Common myeloid progenitor, CD34-positive (primary cell): ENCODE data around the gene KAT2B.

Experiments
- CTCF ChIA-PET: fragments of 350-600 bp; sonication (Branson Sonifier 250); formaldehyde crosslinking; loops from one replicate; lab custom pipeline; 2021; ENCODE audit warnings: antibody characterized with exemption; lab: Charles Lee
- POLR2A ChIA-PET: fragments of 350-600 bp; sonication (Branson Sonifier 250); formaldehyde crosslinking; loops from one replicate; lab custom pipeline; 2021; ENCODE audit warnings: antibody characterized with exemption; lab: Charles Lee
- DNase-seq, 3 donors: peaks; one replicate each; pipeline versions ENCODE4 v3.0.0 to v3.0.0-alpha.2; 2013
- H3K27ac ChIP-seq, 2 experiments: 1 replicate in 1 of 2; 2 replicates in 1 of 2; pipeline ENCODE4 v1.7.0; 2013; ENCODE audit warnings: inconsistent platforms in 2 of 2, low read length in 2 of 2, mild to moderate bottlenecking in 2 of 2, low read depth in 1 of 2, moderate library complexity in 1 of 2; ENCODE audit not compliant: severe bottlenecking in 2 of 2, insufficient read depth in 1 of 2, poor library complexity in 1 of 2
- H3K27me3 ChIP-seq, 5 experiments: replicated peaks in 2 of 5; 1 replicate in 3 of 5; 2 replicates in 2 of 5; pipeline versions ENCODE4 v1.6.1 to v1.7.0; 2013; ENCODE audit warnings: low read length in 4 of 5, mild to moderate bottlenecking in 2 of 5, moderate library complexity in 2 of 5, inconsistent platforms in 1 of 5; ENCODE audit not compliant: insufficient read depth in 5 of 5, control insufficient read depth in 4 of 5
- H3K36me3 ChIP-seq, 4 experiments: 1 replicate in 2 of 4; 2 replicates in 2 of 4; pipeline versions ENCODE4 v1.6.1 to v1.7.0; 2013; ENCODE audit warnings: low read length in 3 of 4, control low read depth in 1 of 4, mild to moderate bottlenecking in 1 of 4; ENCODE audit not compliant: control insufficient read depth in 4 of 4, insufficient read depth in 4 of 4
- H3K4me1 ChIP-seq, 4 experiments: 1 replicate in 3 of 4; 2 replicates in 1 of 4; pipeline versions ENCODE4 v1.6.1 to v1.7.1; 2013; ENCODE audit warnings: low read length in 3 of 4, mild to moderate bottlenecking in 3 of 4, control low read depth in 1 of 4, inconsistent platforms in 1 of 4, moderate library complexity in 1 of 4; ENCODE audit not compliant: control insufficient read depth in 4 of 4, insufficient read depth in 4 of 4; ENCODE audit errors: control extremely low read depth in 1 of 4
- H3K4me3 ChIP-seq, 7 experiments: 1 replicate in 4 of 7; 2 replicates in 3 of 7; pipeline versions ENCODE4 v1.5.1 to v1.7.0; 2013; ENCODE audit warnings: mild to moderate bottlenecking in 7 of 7, low read length in 6 of 7, moderate library complexity in 6 of 7, inconsistent platforms in 2 of 7, low read depth in 2 of 7, control low read depth in 1 of 7; ENCODE audit not compliant: insufficient read depth in 4 of 7, control insufficient read depth in 1 of 7; ENCODE audit errors: extremely low read depth in 1 of 7
- H3K9me3 ChIP-seq, 5 experiments: 1 replicate in 4 of 5; 2 replicates in 1 of 5; pipeline versions ENCODE4 v1.6.1 to v1.7.1; 2013; ENCODE audit warnings: low read length in 4 of 5, mild to moderate bottlenecking in 2 of 5, inconsistent platforms in 1 of 5, low read depth in 1 of 5, moderate library complexity in 1 of 5; ENCODE audit not compliant: control insufficient read depth in 4 of 5, insufficient read depth in 2 of 5; ENCODE audit errors: control extremely low read depth in 1 of 5
- WGBS: methylation state at CpG from one replicate; pipeline ENCODE4 v1.1.5; 2013; ENCODE audit not compliant: insufficient coverage; 5-methylcytosine and 5-hydroxymethylcytosine counted together

The KAT2B gene

GRCh38 chr3:20064796-20065564, 24.7 kb downstream of the KAT2B start:
- CTCF ChIA-PET, result interaction anchor here (1.7 kb wide), 1 partner anchor 118 kb away, joined by 4 read pairs; no protein-coding TSS in a partner anchor
- POLR2A ChIA-PET, result no interaction called here
- WGBS, result 94% methylated on average over 5 of the region's 5 CpGs

GRCh38 chr3:20066079-20066478, 25.8 kb downstream of the KAT2B start:
- POLR2A ChIA-PET, result no interaction called here
- Histone ChIP-seq H3K4me1 (peaks cover 0 to 13% (median 2%) of the 10 kb centered on the region in 4 experiments), H3K9me3 (no peaks in the 10 kb centered on the region), H3K36me3 (peaks cover 0 to 3% (median 0%) of the 10 kb centered on the region in 4 experiments), H3K27ac (no peak overlapping the region), H3K4me3 (no peak overlapping the region), H3K27me3 (no peaks in the 10 kb centered on the region)
- DNase-seq, result no peak
- CTCF ChIA-PET, result no interaction called here
- WGBS, result no CpG with 5 or more reads among the region's 1 CpG

More at GRCh38 chr3:20064796-20065564, 24.7 kb downstream of the KAT2B start:
- peaks cover 2 to 24% (median 8%) of the 10 kb centered on the region in 4 experiments for H3K4me1 ChIP-seq
- H3K36me3 ChIP-seq, result peaks cover 0 to 3% (median 0%) of the 10 kb centered on the region in 4 experiments
- no peak overlapping the region for H3K4me3 ChIP-seq
- no peak for DNase-seq
- no peaks in the 10 kb centered on the region for H3K27me3 ChIP-seq
- no peak overlapping the region for H3K27ac ChIP-seq
- no peaks in the 10 kb centered on the region for H3K9me3 ChIP-seq

GRCh38 chr3:20066850-20067617, 26.8 kb downstream of the KAT2B start:
- Histone ChIP-seq H3K4me3 (no peak overlapping the region), H3K27ac (no peak overlapping the region), H3K4me1 (peaks cover 0 to 9% (median 0%) of the 10 kb centered on the region in 4 experiments), H3K27me3 (no peaks in the 10 kb centered on the region), H3K9me3 (no peaks in the 10 kb centered on the region), H3K36me3 (peaks cover 0 to 3% (median 0%) of the 10 kb centered on the region in 4 experiments)
- ChIA-PET POLR2A (no interaction called here), CTCF (no interaction called here)
- 100% methylated on average over 2 of the region's 6 CpGs for WGBS
- peak in 2 of 3 donors; percentile 29 to 47 for DNase-seq

GRCh38 chr3:20068512-20069177, 28.4 kb downstream of the KAT2B start:
- ChIA-PET POLR2A (interaction anchor here (0.5 kb wide), 1 partner anchor 117 kb away, joined by 3 read pairs; no protein-coding TSS in a partner anchor), CTCF (no interaction called here)
- Histone ChIP-seq H3K27ac (no peak overlapping the region), H3K27me3 (no peaks in the 10 kb centered on the region), H3K9me3 (no peaks in the 10 kb centered on the region), H3K4me3 (no peak overlapping the region), H3K36me3 (peaks cover 0 to 7% (median 0%) of the 10 kb centered on the region in 4 experiments), H3K4me1 (peaks cover 0 to 9% (median 0%) of the 10 kb centered on the region in 4 experiments)
- WGBS, result 100% methylated on average over 1 of the region's 3 CpGs
- no peak for DNase-seq

GRCh38 chr3:20069178-20069532, 28.9 kb downstream of the KAT2B start:
- H3K4me3 ChIP-seq, result no peak overlapping the region
- ChIA-PET POLR2A (interaction anchor here (0.5 kb wide), 1 partner anchor 118 kb away, joined by 3 read pairs; no protein-coding TSS in a partner anchor), CTCF (no interaction called here)
- no peaks in the 10 kb centered on the region for H3K9me3 ChIP-seq
- H3K27me3 ChIP-seq, result no peaks in the 10 kb centered on the region
- peaks cover 0 to 7% (median 0%) of the 10 kb centered on the region in 4 experiments for H3K36me3 ChIP-seq
- H3K4me1 ChIP-seq, result peaks cover 0 to 9% (median 0%) of the 10 kb centered on the region in 4 experiments
- no peak overlapping the region for H3K27ac ChIP-seq
- DNase-seq, result no peak

- POLR2A ChIA-PET, result no interaction called here
- no CpG with 5 or more reads among the region's 2 CpGs for WGBS
- CTCF ChIA-PET, result no interaction called here
- no peak overlapping the region for H3K4me3 ChIP-seq
- H3K27me3 ChIP-seq, result no peaks in the 10 kb centered on the region
- H3K27ac ChIP-seq, result no peak overlapping the region
- H3K36me3 ChIP-seq, result peaks cover 0 to 6% (median 0%) of the 10 kb centered on the region in 4 experiments
- no peak for DNase-seq
- no peaks in the 10 kb centered on the region for H3K9me3 ChIP-seq
- H3K4me1 ChIP-seq, result peaks cover 0 to 9% (median 0%) of the 10 kb centered on the region in 4 experiments
Measured at GRCh38 chr3:20071175-20071574, 30.9 kb downstream of the KAT2B start.
